Heart right ventricle (tissue), 16 donors: ENCODE data around the gene SRGAP3. TPM values are rescaled to one million over a fixed set of nuclear protein-coding genes. Genes with fewer than 3 reads are reported as not detected.
"Not testable (repeated sequence)": the region's sequence is repeated elsewhere in the genome, so short reads cannot be mapped to it uniquely, and the experiment has no call there.

ENCODE experiments used
- ATAC-seq, 8 donors: fragments of 200-7000 bp; cut with Tn5 transposase; one replicate each; pipeline ENCODE4 v1.9.1; 2020; ENCODE audit warnings: mild to moderate bottlenecking in 8 of 8, moderate library complexity in 8 of 8, moderate number of reproducible peaks in 1 of 8
- DNase-seq, 2 donors: peaks; one replicate each; pipeline ENCODE4 v3.0.0-alpha.2; 2020
- H3K27ac ChIP-seq, 10 donors: fragments of 200-600 bp; sonication (generic) in 2 of 10; one replicate each; pipeline versions ENCODE4 v1.5.0 to v1.8.0; 2020 to 2022; ENCODE audit warnings: mild to moderate bottlenecking in 3 of 10
- H3K27me3 ChIP-seq, 7 donors: fragments of 200-600 bp; one replicate each; pipeline ENCODE4 v1.8.0; 2021 to 2022; ENCODE audit warnings: mild to moderate bottlenecking in 2 of 7
- H3K36me3 ChIP-seq, 9 donors: fragments of 200-600 bp; sonication (generic) in 1 of 9; one replicate each; pipeline versions ENCODE4 v1.5.0 to v1.8.0; 2020 to 2022; ENCODE audit warnings: mild to moderate bottlenecking in 2 of 9
- H3K4me1 ChIP-seq, 9 donors: fragments of 200-600 bp; sonication (generic) in 1 of 9; one replicate each; pipeline versions ENCODE4 v1.5.0 to v1.8.0; 2020 to 2022; ENCODE audit warnings: mild to moderate bottlenecking in 4 of 9
- H3K4me3 ChIP-seq, 10 donors: fragments of 200-600 bp; sonication (generic) in 2 of 10; one replicate each; pipeline versions ENCODE4 v1.5.0 to v1.8.0; 2020 to 2022; ENCODE audit warnings: mild to moderate bottlenecking in 7 of 10, moderate library complexity in 2 of 10
- H3K9me3 ChIP-seq, 11 donors: fragments of 200-600 bp in 10 of 11; sonication (generic) in 2 of 11; one replicate each; pipeline versions ENCODE4 v1.5.0 to v1.8.0; 2013 to 2022; ENCODE audit warnings: mild to moderate bottlenecking in 2 of 11, control low read depth in 1 of 11, moderate library complexity in 1 of 11
- WGBS, 2 donors: extraction: QIAGEN DNeasy Blood & Tissue Kit; methylation state at CpG; one replicate each; pipeline ENCODE4 v1.1.7; 2013; ENCODE audit warnings: inconsistent platforms in 1 of 2; 5-methylcytosine and 5-hydroxymethylcytosine counted together
- intact Hi-C, 10 donors: fragments of 100-400 bp; cut with DNase I; formaldehyde crosslinking; loops; one replicate each; pipeline versions ENCODE4 v1.11.1 to v1.14.2; 2022
- polyA plus RNA-seq, 2 donors: library from polyadenylated mRNA; stranded (reverse); fragments of 200-250 nt; gene quantifications; one replicate each; pipeline ENCODE4 v1.2.3, GENCODE V29; 2013
- total RNA-seq, 10 donors: library from RNA; stranded (reverse); fragmentation: NEBNext Ultra II Directional in 3 of 10; extraction: Animal tissue kit (Norgen Biotek cat#: 25700) in 3 of 10; gene quantifications; one replicate each; pipeline versions ENCODE4 v1.2.1 to v1.2.4, GENCODE V29; 2021 to 2023
- TF ChIP-seq, protein P1 (sequence below), 9 donors: fragments of 200-600 bp; sonication (generic) in 2 of 9; IDR thresholded peaks; one replicate each; pipeline versions ENCODE4 v1.5.0 to v1.8.0; 2021 to 2022; ENCODE audit warnings: antibody characterized with exemption in 9 of 9, mild to moderate bottlenecking in 5 of 9, moderate library complexity in 1 of 9
- donor health status: Arrhythmogenic right ventricular cardiomyopathy.
- donor health status: ischemic (EF 13 %, LVEDD 7.1; RV severe dilation, severe dysfunction).
- donor health status: healthy with polysubstance abuse.
- donor health status: DM: no; HTN: yes; CAD: no.
- donor health status: DM: no; HTN: no; CAD: no.
- donor health status: ischemic (EF 25% LVEDD 6.9; RV normal size, moderate dysfunction).
- donor health status: ischemic (EF 25% LVEDD 5.7; RV mildly dilated, moderate dysfunction).
- donor health status: healthy.
- donor health status: DM: yes; HTN: yes; CAD: no.
- donor health status: Ischemic cardiomyopathy.
- donor health status: ischemic (EF 35%, LVEDD 5.7; RV mildly dilated, moderate dysfunction).
- donor health status: nonischemic (EF 11% LVEDD 7.7; RV severe dilation, severe dysfunction).
- donor health status: DM: yes; HTN: yes; CAD: no.
- donor health status: PGD.
- donor health status: ischemic (EF 29% LVEDD 5.4; RV normal size, mild dysfunction).
- donor health status: nonischemic (EF 23%, LVEDD 6.1; RV moderate dilation, normal function).

Gene SRGAP3
- total and polyA plus RNA-seq, 12 donors = 0.67 to 16.1 (median 10.6) TPM

DNA sequence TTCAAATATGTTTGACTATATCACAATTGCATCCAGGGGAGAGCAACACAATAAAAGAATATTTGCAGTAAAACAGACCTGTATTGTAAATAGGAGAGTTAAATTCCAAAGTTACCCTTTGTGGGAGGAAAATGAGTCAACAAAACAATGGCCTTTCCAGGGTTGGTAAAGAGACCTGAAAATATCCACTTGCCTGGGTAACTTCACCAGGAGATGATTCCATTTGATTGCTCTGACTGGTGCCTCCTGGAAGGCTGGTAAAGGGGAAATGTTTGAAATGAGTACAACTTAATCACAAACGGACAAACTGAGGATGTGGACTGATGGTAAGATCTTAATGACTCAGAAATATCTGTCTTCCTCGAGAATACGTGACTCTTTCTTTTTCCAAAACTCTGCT is 43.6 kb upstream of the SRGAP3 start:
- ATAC-seq (no peak), DNase-seq (no peak)
- H3K27ac ChIP-seq = no peak overlapping the region
- 78 to 88% methylated on average over 3 of the region's 3 CpGs for WGBS, 2 donors
- H3K4me3 ChIP-seq = no peak overlapping the region
- no peaks in the 10 kb centered on the region for H3K4me1 ChIP-seq
- TF ChIP-seq, protein P1, sequence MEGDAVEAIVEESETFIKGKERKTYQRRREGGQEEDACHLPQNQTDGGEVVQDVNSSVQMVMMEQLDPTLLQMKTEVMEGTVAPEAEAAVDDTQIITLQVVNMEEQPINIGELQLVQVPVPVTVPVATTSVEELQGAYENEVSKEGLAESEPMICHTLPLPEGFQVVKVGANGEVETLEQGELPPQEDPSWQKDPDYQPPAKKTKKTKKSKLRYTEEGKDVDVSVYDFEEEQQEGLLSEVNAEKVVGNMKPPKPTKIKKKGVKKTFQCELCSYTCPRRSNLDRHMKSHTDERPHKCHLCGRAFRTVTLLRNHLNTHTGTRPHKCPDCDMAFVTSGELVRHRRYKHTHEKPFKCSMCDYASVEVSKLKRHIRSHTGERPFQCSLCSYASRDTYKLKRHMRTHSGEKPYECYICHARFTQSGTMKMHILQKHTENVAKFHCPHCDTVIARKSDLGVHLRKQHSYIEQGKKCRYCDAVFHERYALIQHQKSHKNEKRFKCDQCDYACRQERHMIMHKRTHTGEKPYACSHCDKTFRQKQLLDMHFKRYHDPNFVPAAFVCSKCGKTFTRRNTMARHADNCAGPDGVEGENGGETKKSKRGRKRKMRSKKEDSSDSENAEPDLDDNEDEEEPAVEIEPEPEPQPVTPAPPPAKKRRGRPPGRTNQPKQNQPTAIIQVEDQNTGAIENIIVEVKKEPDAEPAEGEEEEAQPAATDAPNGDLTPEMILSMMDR (IDR thresholded peaks at IDR 0.05) = no peak
- no peaks in the 10 kb centered on the region for H3K36me3 ChIP-seq
- H3K27me3 ChIP-seq = peaks cover 0 to 8% (median 0%) of the 10 kb centered on the region in 7 donors
- intact Hi-C loops = loop anchor here in 1 of 10 donors (10.0 kb wide), 1 partner anchor 218 kb away; no protein-coding TSS in a partner anchor
- H3K9me3 ChIP-seq = peaks cover 0 to 7% (median 0%) of the 10 kb centered on the region in 11 donors

DNA sequence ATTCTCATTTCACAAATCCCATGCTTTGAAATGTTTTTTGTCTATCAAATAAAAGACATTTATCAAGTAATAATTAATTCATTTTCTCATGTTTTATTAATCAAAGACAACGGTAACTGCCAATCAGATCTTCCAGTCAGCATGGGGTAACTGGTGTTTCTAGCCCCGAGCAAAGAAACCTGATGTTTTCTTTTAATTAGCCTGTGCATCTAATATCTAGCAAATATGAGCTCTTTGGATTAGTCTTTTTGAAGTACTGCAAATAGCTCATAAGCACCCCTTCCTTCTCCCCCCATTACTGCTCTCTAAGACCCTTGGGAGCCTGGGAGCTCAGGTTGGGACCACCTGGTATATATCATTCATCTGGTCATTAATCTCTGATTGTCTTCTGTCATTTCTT is 43.1 kb upstream of the SRGAP3 start:
- no peak for ATAC-seq
- Histone ChIP-seq H3K27me3 (peaks cover 0 to 8% (median 0%) of the 10 kb centered on the region in 7 donors), H3K9me3 (peaks cover 0 to 7% (median 0%) of the 10 kb centered on the region in 11 donors), H3K36me3 (no peaks in the 10 kb centered on the region), H3K4me3 (no peak overlapping the region), H3K27ac (no peak overlapping the region), H3K4me1 (no peaks in the 10 kb centered on the region)
- no peak for DNase-seq
- TF ChIP-seq, protein P1 (IDR thresholded peaks at IDR 0.05) = no peak
- WGBS, 2 donors = 88% methylated on average over 2 of the region's 2 CpGs
- intact Hi-C loops = loop anchor here in 1 of 10 donors (10.0 kb wide), 1 partner anchor 218 kb away; no protein-coding TSS in a partner anchor

DNA sequence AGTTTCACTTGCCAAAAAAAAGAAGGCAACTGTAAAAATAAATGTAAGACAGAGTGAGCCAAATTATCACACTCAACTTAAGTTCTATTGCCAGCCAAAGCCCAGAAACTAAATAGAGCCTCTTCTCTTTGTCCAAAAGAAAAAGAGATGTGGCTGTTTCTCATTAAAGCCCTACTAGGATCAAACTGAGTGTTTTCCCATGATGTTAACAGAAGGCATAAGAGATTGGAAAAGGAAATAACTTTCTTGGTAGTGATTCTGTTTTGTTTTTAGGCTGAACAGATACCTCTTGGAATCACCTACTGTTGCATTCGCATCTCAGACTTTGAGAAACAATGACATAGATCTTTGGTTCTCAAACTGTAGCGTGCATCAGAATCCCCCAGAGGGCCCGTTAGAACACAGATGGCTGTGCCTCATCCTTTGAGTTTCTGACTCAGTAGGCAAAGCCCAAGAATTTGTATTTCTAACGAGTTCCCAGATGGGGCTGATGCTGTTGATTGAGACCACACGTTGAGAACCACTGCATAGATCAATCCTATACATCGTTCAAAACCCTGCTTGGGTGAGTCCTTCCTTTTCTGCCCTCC is 42.5 kb upstream of the SRGAP3 start:
- Histone ChIP-seq H3K36me3 (no peaks in the 10 kb centered on the region), H3K9me3 (peaks cover 0 to 7% (median 0%) of the 10 kb centered on the region in 11 donors), H3K27me3 (peaks cover 0 to 8% (median 0%) of the 10 kb centered on the region in 7 donors), H3K27ac (no peak overlapping the region), H3K4me3 (no peak overlapping the region), H3K4me1 (no peaks in the 10 kb centered on the region)
- 65 to 70% methylated on average over 6 of the region's 6 CpGs for WGBS, 2 donors
- intact Hi-C loops = loop anchor here in 1 of 10 donors (10.0 kb wide), 1 partner anchor 217 kb away; no protein-coding TSS in a partner anchor
- DNase-seq (no peak), ATAC-seq (no peak)
- TF ChIP-seq, protein P1 (IDR thresholded peaks at IDR 0.05) = no peak

DNA sequence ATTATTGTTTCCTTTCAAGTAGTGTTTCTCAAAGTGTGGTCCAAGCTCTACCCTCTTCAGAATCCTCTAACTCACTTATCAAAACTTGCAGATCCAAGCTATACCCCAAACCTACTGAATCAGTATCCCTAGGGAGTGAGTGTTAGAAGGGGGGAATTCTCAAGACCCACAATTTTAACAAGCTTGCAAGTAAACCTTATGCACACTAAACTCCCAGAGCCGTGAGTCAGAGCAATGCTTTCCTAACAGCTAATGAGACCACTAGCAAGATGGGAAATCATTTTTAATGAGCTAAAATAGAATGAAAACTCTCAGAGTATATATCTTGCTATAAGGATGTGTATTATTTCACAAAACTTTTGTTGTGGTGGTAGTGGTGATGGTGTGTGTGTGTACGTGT is 41.1 kb upstream of the SRGAP3 start:
- ATAC-seq (no peak), DNase-seq (no peak)
- TF ChIP-seq, protein P1 (IDR thresholded peaks at IDR 0.05) = no peak
- Histone ChIP-seq H3K9me3 (peaks cover 0 to 7% (median 0%) of the 10 kb centered on the region in 11 donors), H3K36me3 (no peaks in the 10 kb centered on the region), H3K4me3 (no peak overlapping the region), H3K27ac (no peak overlapping the region), H3K4me1 (no peaks in the 10 kb centered on the region), H3K27me3 (peaks cover 0 to 8% (median 0%) of the 10 kb centered on the region in 7 donors)
- WGBS, 2 donors = 86% methylated on average over 2 of the region's 2 CpGs
- intact Hi-C loops = loop anchor here in 1 of 10 donors (10.0 kb wide), 1 partner anchor 216 kb away; no protein-coding TSS in a partner anchor

DNA sequence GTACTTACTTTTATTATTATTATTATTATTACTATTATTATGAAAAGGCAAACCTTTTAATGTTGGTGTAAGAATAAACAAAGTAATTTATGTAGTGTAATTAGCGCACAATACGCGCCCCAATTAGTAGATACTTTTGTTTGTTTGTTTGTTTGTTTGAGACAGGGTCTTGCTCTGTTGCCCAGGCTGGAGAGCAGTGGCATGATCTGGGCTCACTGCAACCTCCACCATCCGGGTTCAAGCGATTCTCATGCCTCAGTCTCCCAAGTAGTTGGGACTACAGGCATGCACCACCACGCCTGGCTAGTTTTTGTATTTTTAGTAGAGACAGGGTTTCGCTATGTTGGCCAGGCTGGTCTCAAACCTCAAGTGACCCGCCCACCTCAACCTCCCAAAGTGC is 32.1 kb upstream of the SRGAP3 start:
- H3K4me3 ChIP-seq, H3K4me1 ChIP-seq, H3K27me3 ChIP-seq, intact Hi-C loops, H3K9me3 ChIP-seq, H3K27ac ChIP-seq, ATAC-seq, H3K36me3 ChIP-seq, DNase-seq: not testable (repeated sequence)
- 94 to 99% methylated on average over 8 of the region's 8 CpGs for WGBS, 2 donors
